Lung (tissue), 12 donors: ENCODE data around the gene MBIP. TPM values are rescaled to one million over a fixed set of nuclear protein-coding genes. Genes with fewer than 3 reads are reported as not detected.

Experiments used
- ATAC-seq: fragments of 200-7000 bp; cut with Tn5 transposase; one replicate; pipeline ENCODE4 v1.9.1; 2020; ENCODE audit warnings: moderate number of reproducible peaks; ENCODE audit not compliant: insufficient read depth, low FRiP score
- DNase-seq, 3 donors: peaks; one replicate each; pipeline ENCODE4 v3.0.0-alpha.2; 2013 to 2017
- H3K27ac ChIP-seq, 2 donors: one replicate each; pipeline ENCODE4 v1.5.1; 2013; ENCODE audit warnings: mild to moderate bottlenecking in 2 of 2, moderate library complexity in 2 of 2, control low read depth in 1 of 2, inconsistent platforms in 1 of 2, low read depth in 1 of 2, low read length in 1 of 2
- H3K27me3 ChIP-seq, 3 donors: one replicate each; pipeline ENCODE4 v1.5.1; 2013; ENCODE audit warnings: low read length in 2 of 3; ENCODE audit not compliant: control insufficient read depth in 3 of 3, insufficient read depth in 3 of 3
- H3K36me3 ChIP-seq, 4 donors: one replicate each; pipeline ENCODE4 v1.5.1; 2013; ENCODE audit warnings: low read length in 4 of 4, mild to moderate bottlenecking in 1 of 4, moderate library complexity in 1 of 4; ENCODE audit not compliant: control insufficient read depth in 4 of 4, insufficient read depth in 4 of 4
- H3K4me1 ChIP-seq, 5 donors: one replicate each; pipeline ENCODE4 v1.5.1; 2013; ENCODE audit warnings: low read length in 5 of 5, mild to moderate bottlenecking in 2 of 5, moderate library complexity in 1 of 5; ENCODE audit not compliant: control insufficient read depth in 5 of 5, insufficient read depth in 5 of 5
- H3K4me3 ChIP-seq: one replicate; pipeline ENCODE4 v1.5.1; 2013; ENCODE audit warnings: mild to moderate bottlenecking, control low read depth, moderate library complexity
- H3K9ac ChIP-seq, 2 donors: one replicate each; pipeline ENCODE4 v1.5.1; 2013; ENCODE audit warnings: low read length in 2 of 2, control low read depth in 1 of 2; ENCODE audit not compliant: insufficient read depth in 1 of 2
- H3K9me3 ChIP-seq, 4 donors: one replicate each; pipeline ENCODE4 v1.5.1; 2013; ENCODE audit warnings: low read length in 3 of 4, mild to moderate bottlenecking in 1 of 4, moderate library complexity in 1 of 4; ENCODE audit not compliant: control insufficient read depth in 4 of 4, insufficient read depth in 3 of 4
- WGBS, 2 donors: extraction: QIAGEN DNeasy Blood & Tissue Kit; methylation state at CpG; one replicate each; pipeline ENCODE4 v1.1.7; 2013; 5-methylcytosine and 5-hydroxymethylcytosine counted together
- polyA plus RNA-seq, 2 donors: library from polyadenylated mRNA; stranded (reverse); fragments of 200-250 nt; gene quantifications; one replicate each; pipeline ENCODE4 v1.2.1, GENCODE V29; 2013
- total RNA-seq, 2 donors: library from RNA; depleted of rRNA in 1 of 2; stranded (reverse); fragments of >200 nt in 1 of 2; gene quantifications; one replicate each; pipeline ENCODE4 v1.2.1, GENCODE V29; 2014 to 2021
- TF ChIP-seq, protein P1 (sequence below): IDR thresholded peaks from 2 replicates; pipeline ENCODE4 v1.5.1; 2012; ENCODE audit warnings: mild to moderate bottlenecking; ENCODE audit errors: control extremely low read depth, extremely low read depth
- donor health status: control.
- donor health status: control.
- donor health status: Bipolar disorder and iron deficiency.
- donor health status: healthy.
- donor health status: DM: yes; HTN: yes; CAD: no.

The MBIP gene
- total and polyA plus RNA-seq, 4 donors, result 32.5 to 484 (median 84.3) TPM

DNA sequence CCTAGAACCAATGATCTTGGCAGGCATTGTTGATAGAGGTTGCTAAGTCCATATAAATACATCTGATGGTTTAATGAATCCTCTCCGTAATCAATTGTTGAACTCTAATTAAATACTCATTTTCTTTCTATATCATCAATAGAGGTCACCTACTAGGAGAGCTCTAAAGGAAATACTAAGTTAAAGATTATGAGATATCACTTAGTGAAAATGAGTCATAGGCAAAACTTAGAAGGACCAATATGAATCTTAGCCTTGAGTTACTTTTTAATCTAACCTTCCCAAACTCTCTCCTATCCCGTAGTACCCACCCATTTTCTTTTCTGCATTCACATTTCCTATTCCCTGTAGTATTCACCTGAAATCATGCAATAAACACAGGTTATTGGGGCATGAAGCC is 50.2 kb downstream of the MBIP start:
- Histone ChIP-seq H3K9me3 (no peaks in the 10 kb centered on the region), H3K27me3 (peaks cover 0 to 34% (median 18%) of the 10 kb centered on the region in 3 donors), H3K4me3 (no peak overlapping the region), H3K27ac (no peak overlapping the region), H3K36me3 (no peaks in the 10 kb centered on the region), H3K9ac (no peak overlapping the region), H3K4me1 (peaks cover 0 to 5% (median 2%) of the 10 kb centered on the region in 5 donors)
- ATAC-seq, result no peak
- TF ChIP-seq, protein P1, sequence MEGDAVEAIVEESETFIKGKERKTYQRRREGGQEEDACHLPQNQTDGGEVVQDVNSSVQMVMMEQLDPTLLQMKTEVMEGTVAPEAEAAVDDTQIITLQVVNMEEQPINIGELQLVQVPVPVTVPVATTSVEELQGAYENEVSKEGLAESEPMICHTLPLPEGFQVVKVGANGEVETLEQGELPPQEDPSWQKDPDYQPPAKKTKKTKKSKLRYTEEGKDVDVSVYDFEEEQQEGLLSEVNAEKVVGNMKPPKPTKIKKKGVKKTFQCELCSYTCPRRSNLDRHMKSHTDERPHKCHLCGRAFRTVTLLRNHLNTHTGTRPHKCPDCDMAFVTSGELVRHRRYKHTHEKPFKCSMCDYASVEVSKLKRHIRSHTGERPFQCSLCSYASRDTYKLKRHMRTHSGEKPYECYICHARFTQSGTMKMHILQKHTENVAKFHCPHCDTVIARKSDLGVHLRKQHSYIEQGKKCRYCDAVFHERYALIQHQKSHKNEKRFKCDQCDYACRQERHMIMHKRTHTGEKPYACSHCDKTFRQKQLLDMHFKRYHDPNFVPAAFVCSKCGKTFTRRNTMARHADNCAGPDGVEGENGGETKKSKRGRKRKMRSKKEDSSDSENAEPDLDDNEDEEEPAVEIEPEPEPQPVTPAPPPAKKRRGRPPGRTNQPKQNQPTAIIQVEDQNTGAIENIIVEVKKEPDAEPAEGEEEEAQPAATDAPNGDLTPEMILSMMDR, result no peak
- DNase-seq, result no peak
- 83 to 92% methylated on average over 2 of the region's 2 CpGs for WGBS, 2 donors

DNA sequence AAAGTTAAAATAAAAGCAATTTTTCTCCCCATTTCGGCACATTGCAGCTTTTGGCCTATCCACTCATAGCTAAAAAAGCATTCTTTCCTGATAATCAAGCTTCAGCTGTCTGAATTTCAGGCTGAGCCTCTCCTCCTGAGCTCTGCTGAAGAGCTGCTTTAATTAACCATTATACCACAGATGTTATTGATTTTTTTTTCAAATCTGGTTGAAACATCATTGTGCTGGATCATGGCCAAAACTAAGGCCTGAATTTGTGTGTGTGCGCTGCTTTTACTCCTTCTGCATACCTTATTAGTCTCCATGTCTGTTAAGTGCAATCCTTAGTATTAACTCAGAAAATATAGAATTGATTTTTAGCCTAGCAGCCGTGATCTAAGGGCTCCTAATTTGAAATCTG is 52.3 kb downstream of the MBIP start:
- WGBS, 2 donors, result 77 to 89% methylated on average over 3 of the region's 3 CpGs

DNA sequence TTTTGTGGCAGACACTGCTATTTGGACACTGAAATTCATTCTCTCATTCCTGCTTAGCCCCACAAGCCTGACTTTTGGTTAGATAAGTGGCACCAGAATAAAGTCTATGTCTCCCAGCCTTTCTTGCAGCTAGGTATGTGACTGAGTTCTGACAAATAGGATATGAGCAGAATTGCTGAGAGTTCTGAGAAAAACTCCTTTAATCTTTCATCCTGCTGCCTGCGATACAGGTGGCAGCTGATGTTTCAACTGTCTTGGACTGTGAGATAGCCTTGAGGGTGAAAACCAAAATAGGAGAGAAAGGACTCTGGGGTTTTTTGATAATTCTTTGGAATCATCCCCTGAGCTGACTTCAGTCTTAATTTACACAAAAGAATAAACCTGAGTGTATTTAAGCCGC is 55.8 kb downstream of the MBIP start:
- no peak overlapping the region for H3K27ac ChIP-seq
- H3K4me1 ChIP-seq, result peaks cover 0 to 3% (median 0%) of the 10 kb centered on the region in 5 donors
- no peak overlapping the region for H3K4me3 ChIP-seq
- 96 to 98% methylated on average over 2 of the region's 2 CpGs for WGBS, 2 donors
- peaks cover 0 to 2% (median 0%) of the 10 kb centered on the region in 4 donors for H3K9me3 ChIP-seq
- DNase-seq (no peak), ATAC-seq (no peak)
- peaks cover 0 to 3% (median 0%) of the 10 kb centered on the region in 3 donors for H3K27me3 ChIP-seq
- H3K9ac ChIP-seq, result no peak overlapping the region
- TF ChIP-seq, protein P1, result no peak
- H3K36me3 ChIP-seq, result no peaks in the 10 kb centered on the region

More for the DNA sequence above, 52.3 kb downstream of the MBIP start:
- Histone ChIP-seq H3K9me3 (no peaks in the 10 kb centered on the region), H3K4me3 (no peak overlapping the region), H3K36me3 (no peaks in the 10 kb centered on the region), H3K27me3 (peaks cover 0 to 29% (median 16%) of the 10 kb centered on the region in 3 donors), H3K9ac (no peak overlapping the region), H3K27ac (no peak overlapping the region), H3K4me1 (peaks cover 0 to 5% (median 2%) of the 10 kb centered on the region in 5 donors)
- ATAC-seq, result no peak
- TF ChIP-seq, protein P1, result no peak
- no peak for DNase-seq

DNA sequence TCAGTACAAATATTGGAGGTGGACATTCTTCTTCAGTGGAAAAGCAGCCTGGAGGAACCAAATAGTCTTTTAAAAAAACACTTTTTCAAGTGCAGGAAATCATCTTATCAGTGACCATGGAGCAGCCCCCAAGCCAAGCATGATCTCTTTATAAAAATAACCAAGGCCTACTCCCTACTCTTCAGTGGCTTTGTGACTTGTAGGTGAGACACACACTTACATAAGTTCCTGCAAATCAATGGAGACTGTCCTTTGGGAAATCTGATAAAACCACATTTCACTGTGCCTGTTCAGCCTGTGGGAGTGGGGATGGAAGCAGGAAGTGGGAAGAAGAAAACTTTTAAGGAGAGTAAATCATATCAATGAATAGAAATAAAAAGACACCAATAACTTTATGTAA is 56.3 kb downstream of the MBIP start:
- H3K4me1 ChIP-seq, result peaks cover 0 to 2% (median 0%) of the 10 kb centered on the region in 5 donors
- H3K36me3 ChIP-seq, result no peaks in the 10 kb centered on the region
- DNase-seq (no peak), ATAC-seq (no peak)
- no peak overlapping the region for H3K27ac ChIP-seq
- H3K27me3 ChIP-seq, result no peaks in the 10 kb centered on the region
- H3K9ac ChIP-seq, result no peak overlapping the region
- H3K4me3 ChIP-seq, result no peak overlapping the region
- TF ChIP-seq, protein P1, result no peak
- H3K9me3 ChIP-seq, result peaks cover 0 to 2% (median 0%) of the 10 kb centered on the region in 4 donors
